IPS-20b (cell line): Measurements from ENCODE around the gene PREP.
"Not testable (repeated sequence)": the region's sequence is repeated elsewhere in the genome, so short reads cannot be mapped to it uniquely, and the experiment has no call there.

Experiments used
- H3K27ac ChIP-seq: one replicate; pipeline ENCODE4 v1.5.1; 2013; ENCODE audit warnings: low read length
- H3K27me3 ChIP-seq: 2 replicates; pipeline ENCODE4 v1.6.1; 2013; ENCODE audit warnings: mild to moderate bottlenecking, low read length, inconsistent platforms; ENCODE audit not compliant: insufficient read depth
- H3K36me3 ChIP-seq: 2 replicates; pipeline ENCODE4 v1.6.1; 2013; ENCODE audit warnings: low read depth, mild to moderate bottlenecking, inconsistent platforms, low read length, moderate library complexity; ENCODE audit not compliant: insufficient read depth
- H3K4me1 ChIP-seq: 2 replicates; pipeline ENCODE4 v1.6.1; 2013; ENCODE audit warnings: mild to moderate bottlenecking, control low read depth, inconsistent platforms, low read length, moderate library complexity; ENCODE audit not compliant: insufficient read depth
- H3K4me3 ChIP-seq: 2 replicates; pipeline ENCODE4 v1.5.1; 2013; ENCODE audit warnings: mild to moderate bottlenecking, low read length, inconsistent platforms
- H3K9ac ChIP-seq: 2 replicates; pipeline ENCODE4 v1.6.1; 2013; ENCODE audit warnings: low read depth, mild to moderate bottlenecking, inconsistent platforms, low read length, moderate library complexity
- H3K9me3 ChIP-seq: 2 replicates; pipeline ENCODE4 v1.6.1; 2013; ENCODE audit warnings: mild to moderate bottlenecking, low read depth, low read length, inconsistent platforms; ENCODE audit not compliant: insufficient read depth

Gene PREP

GRCh38 chr6:105369145-105369544 is 33.7 kb downstream of the PREP start:
- peaks cover 80% of the 10 kb centered on the region for H3K36me3 ChIP-seq
- no peaks in the 10 kb centered on the region for H3K27me3 ChIP-seq
- no peaks in the 10 kb centered on the region for H3K9me3 ChIP-seq
- H3K4me3 ChIP-seq: no peak overlapping the region
- no peak overlapping the region for H3K27ac ChIP-seq
- H3K9ac ChIP-seq: no peak overlapping the region
- no peaks in the 10 kb centered on the region for H3K4me1 ChIP-seq

GRCh38 chr6:105364243-105364642 is 38.6 kb downstream of the PREP start:
- Histone ChIP-seq H3K27ac (no peak overlapping the region), H3K9me3 (no peaks in the 10 kb centered on the region), H3K27me3 (no peaks in the 10 kb centered on the region), H3K9ac (no peak overlapping the region), H3K4me3 (no peak overlapping the region), H3K36me3 (peaks cover 74% of the 10 kb centered on the region), H3K4me1 (no peaks in the 10 kb centered on the region)

DNA sequence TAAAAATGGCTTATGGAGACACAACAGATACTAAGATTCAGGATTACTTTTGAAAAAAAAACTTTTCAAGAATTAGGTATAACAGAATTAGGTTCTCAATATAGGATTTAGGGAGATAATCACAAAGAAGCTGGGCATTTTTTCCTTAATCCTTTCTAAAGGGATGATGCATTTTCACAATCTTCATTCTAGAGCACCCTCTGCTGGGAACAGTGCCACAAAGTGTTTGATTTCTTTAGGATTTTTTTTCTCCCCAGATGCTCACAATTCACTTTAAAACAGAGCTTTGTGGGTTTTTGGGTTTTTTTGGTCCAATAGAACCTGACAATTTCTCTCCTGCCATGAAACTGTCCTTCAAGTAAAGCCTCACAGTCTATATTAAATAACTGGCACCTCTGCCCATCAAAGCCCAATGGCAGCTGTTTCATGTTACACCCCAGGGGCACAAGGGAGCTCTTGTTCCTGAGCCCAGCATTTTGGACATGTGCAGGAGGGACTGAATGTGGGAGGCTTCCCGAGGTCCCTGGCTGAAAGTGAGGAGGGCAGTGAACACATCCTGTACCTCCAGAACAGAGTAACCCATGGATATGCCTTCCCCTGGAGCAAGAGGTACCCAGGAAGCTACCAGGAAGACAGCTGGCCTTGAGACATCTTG is 39.7 kb downstream of the PREP start:
- H3K27me3 ChIP-seq: no peaks in the 10 kb centered on the region
- H3K9ac ChIP-seq: no peak overlapping the region
- H3K4me1 ChIP-seq: no peaks in the 10 kb centered on the region
- H3K9me3 ChIP-seq: no peaks in the 10 kb centered on the region
- peaks cover 73% of the 10 kb centered on the region for H3K36me3 ChIP-seq
- H3K27ac ChIP-seq: no peak overlapping the region
- no peak overlapping the region for H3K4me3 ChIP-seq

GRCh38 chr6:105359419-105360370 is 43.2 kb downstream of the PREP start:
- Histone ChIP-seq H3K9me3 (0 out of 2 replicates have a peak, but pooled peaks cover 8% of the 10 kb centered on the region), H3K27ac (no peak overlapping the region), H3K36me3 (peaks cover 66% of the 10 kb centered on the region)

DNA sequence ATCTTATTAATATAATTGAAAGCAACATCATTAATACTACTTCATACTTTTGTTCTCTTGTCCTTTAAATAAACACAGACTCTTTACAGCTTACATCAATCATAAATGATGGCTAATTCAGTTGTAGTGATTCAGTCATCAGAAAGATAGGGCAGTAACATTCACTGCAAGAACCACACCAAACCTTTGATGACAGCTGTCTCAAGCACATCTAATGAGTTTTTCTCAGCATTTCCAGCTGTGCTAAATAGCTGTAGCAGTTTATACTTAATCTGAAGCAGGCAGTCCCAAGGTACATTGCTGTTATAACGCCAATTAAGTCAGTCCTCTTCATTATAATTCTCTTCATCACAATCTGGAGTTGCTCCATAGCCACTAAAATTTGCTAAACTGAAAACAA is 45.7 kb downstream of the PREP start:
- H3K36me3 ChIP-seq: peaks cover 60% of the 10 kb centered on the region
- H3K27ac ChIP-seq: no peak overlapping the region
- no peak overlapping the region for H3K9ac ChIP-seq
- H3K9me3 ChIP-seq: 0 out of 2 replicates have a peak, but pooled peaks cover 8% of the 10 kb centered on the region
- H3K4me3 ChIP-seq: no peak overlapping the region
- H3K4me1 ChIP-seq: no peaks in the 10 kb centered on the region
- no peaks in the 10 kb centered on the region for H3K27me3 ChIP-seq

More at GRCh38 chr6:105359419-105360370, 43.2 kb downstream of the PREP start:
- H3K4me1 ChIP-seq: no peaks in the 10 kb centered on the region
- H3K27me3 ChIP-seq: no peaks in the 10 kb centered on the region
- H3K9ac ChIP-seq: no peak overlapping the region
- H3K4me3 ChIP-seq: no peak overlapping the region

DNA sequence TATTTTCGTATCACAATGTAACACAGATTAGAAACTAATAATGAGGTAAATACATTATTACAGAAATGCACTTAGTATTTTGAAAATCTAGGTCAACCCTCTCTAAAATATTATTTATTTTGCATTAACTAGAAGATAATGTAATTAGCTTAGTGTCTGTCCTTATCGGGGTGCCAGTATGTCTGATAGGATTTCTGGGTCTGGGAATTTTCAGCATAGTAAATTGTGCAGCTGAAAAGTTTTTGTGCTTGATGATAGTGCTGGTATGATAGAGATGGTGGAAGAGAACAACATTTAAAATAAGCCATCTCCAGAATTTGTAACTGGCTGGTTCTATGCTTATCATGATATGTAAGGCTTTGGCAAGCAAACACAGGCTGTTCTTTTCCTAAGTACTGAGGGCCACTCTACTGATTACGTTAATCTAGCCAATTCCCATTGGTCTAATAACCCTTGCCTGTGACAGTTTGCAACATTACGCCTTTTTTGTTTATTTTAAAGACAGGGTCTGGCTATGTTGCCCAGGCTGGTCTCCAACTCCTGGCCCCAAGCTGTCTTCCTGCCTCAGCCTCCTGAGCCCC is 50.8 kb downstream of the PREP start:
- no peak overlapping the region for H3K4me3 ChIP-seq
- H3K9ac ChIP-seq: no peak overlapping the region
- 0 out of 2 replicates have a peak, but pooled peaks cover 8% of the 10 kb centered on the region for H3K9me3 ChIP-seq
- H3K27ac ChIP-seq: no peak overlapping the region
- H3K27me3 ChIP-seq: no peaks in the 10 kb centered on the region
- H3K36me3 ChIP-seq: peaks cover 52% of the 10 kb centered on the region
- H3K4me1 ChIP-seq: no peaks in the 10 kb centered on the region

- Histone ChIP-seq H3K4me3 (no peak overlapping the region), H3K27me3 (no peaks in the 10 kb centered on the region), H3K9me3 (no peaks in the 10 kb centered on the region), H3K27ac (no peak overlapping the region), H3K36me3 (peaks cover 44% of the 10 kb centered on the region), H3K4me1 (no peaks in the 10 kb centered on the region; the same call in 1 of the 2 replicates), H3K9ac (no peak overlapping the region)
Observed at GRCh38 chr6:105348897-105349296, 54.0 kb downstream of the PREP start.

DNA sequence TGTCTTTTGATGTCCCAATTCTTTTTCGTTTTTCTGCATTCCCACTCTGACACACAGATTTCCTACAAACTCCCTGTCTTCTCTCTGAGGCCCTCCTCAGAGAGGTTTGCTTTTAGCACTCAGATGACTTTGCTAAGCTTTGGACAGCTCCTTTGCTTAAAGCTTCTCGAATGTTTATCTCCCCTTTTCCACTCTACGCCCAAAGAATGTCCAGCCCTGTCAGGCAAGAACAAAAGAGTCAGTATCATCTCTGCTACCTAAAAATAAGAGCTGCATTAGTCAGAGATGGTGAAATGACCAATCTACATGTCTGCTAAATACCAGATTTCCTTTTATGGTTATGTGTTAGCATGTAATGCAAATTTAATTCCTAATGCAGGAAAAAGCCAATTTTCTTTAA is 56.8 kb downstream of the PREP start:
- no peak overlapping the region for H3K9ac ChIP-seq
- no peak overlapping the region for H3K27ac ChIP-seq
- H3K9me3 ChIP-seq: no peaks in the 10 kb centered on the region
- no peak overlapping the region for H3K4me3 ChIP-seq
- no peaks in the 10 kb centered on the region; the same call in 1 of the 2 replicates for H3K4me1 ChIP-seq
- H3K36me3 ChIP-seq: peaks cover 25% of the 10 kb centered on the region
- H3K27me3 ChIP-seq: no peaks in the 10 kb centered on the region

DNA sequence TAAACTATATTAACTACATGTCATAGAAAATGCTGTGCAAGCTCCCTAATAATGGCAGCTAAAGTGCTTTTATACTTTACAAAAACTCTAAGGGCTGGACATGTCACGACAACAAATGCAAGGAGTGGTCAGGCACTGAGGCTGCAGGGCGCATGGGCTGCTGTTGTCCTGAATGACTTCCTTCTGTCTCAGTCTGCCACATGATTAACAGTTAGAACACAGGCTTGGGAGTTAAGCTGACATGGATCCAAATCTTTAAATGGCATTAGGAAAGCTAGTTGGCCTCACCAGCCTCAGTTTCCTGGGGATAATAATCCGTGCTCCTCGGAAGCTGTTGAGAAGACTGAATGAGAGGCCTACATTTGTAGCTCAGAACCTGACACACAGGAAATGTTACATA is 57.4 kb downstream of the PREP start:
- Histone ChIP-seq H3K27ac (no peak overlapping the region), H3K36me3 (peaks cover 19% of the 10 kb centered on the region), H3K4me3 (no peak overlapping the region)

GRCh38 chr6:105344881-105345370 is 58.0 kb downstream of the PREP start:
- H3K4me3 ChIP-seq: no peak overlapping the region
- H3K27ac ChIP-seq: no peak overlapping the region
- H3K4me1 ChIP-seq: no peaks in the 10 kb centered on the region; the same call in 1 of the 2 replicates
- no peak overlapping the region for H3K9ac ChIP-seq
- H3K27me3 ChIP-seq: no peaks in the 10 kb centered on the region
- no peaks in the 10 kb centered on the region for H3K9me3 ChIP-seq
- H3K36me3 ChIP-seq: peaks cover 18% of the 10 kb centered on the region

More for the DNA sequence above, 57.4 kb downstream of the PREP start:
- Histone ChIP-seq H3K4me1 (no peaks in the 10 kb centered on the region; the same call in 1 of the 2 replicates), H3K27me3 (no peaks in the 10 kb centered on the region), H3K9me3 (no peaks in the 10 kb centered on the region), H3K9ac (no peak overlapping the region)

GRCh38 chr6:105338350-105338983 is 64.4 kb downstream of the PREP start:
- H3K9ac ChIP-seq, H3K27me3 ChIP-seq, H3K4me1 ChIP-seq, H3K27ac ChIP-seq, H3K4me3 ChIP-seq, H3K36me3 ChIP-seq, H3K9me3 ChIP-seq: not testable (repeated sequence)
